GM18520 (cell line): ENCODE results near the gene ASB6.
"Not testable (repeated sequence)": the region's sequence is repeated elsewhere in the genome, so short reads cannot be mapped to it uniquely, and the experiment has no call there.

ENCODE experiments used
- ATAC-seq: cut with Tn5 transposase; IDR thresholded peaks from one replicate; pipeline ENCODE4 v1.9.1; 2021; ENCODE audit not compliant: unreplicated experiment

The ASB6 gene

DNA sequence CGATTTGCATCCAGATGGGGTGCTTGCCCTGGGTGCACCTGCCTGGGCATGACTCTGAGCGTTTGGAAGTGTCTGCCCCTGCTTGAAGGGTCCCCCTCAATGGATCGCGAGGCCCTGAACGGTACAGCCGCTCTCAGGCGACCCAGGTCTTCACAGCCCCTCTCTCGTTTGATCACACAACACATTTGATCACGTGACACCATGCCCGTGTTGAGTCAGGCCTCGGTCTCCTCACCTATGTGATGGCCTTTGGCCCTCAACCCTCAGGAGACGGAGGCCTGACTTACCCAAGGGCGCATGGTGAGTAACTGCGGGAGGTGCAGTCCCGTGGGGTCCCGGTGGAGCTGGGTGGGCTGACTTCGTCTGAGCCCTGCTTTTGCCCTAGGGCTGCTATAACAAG is 3.0 kb upstream of the ASB6 start:
- ATAC-seq: no peak

GRCh38 chr9:129644365-129644764 is 2.4 kb upstream of the ASB6 start:
- ATAC-seq: no peak

- no peak for ATAC-seq
Observed at GRCh38 chr9:129643706-129644105, 1.8 kb upstream of the ASB6 start.

GRCh38 chr9:129640871-129641749 is 841 bp downstream of the ASB6 start:
- no peak for ATAC-seq

- ATAC-seq: no peak
Observed at GRCh38 chr9:129640086-129640870, 1.7 kb downstream of the ASB6 start.

- no peak for ATAC-seq
Observed at GRCh38 chr9:129639756-129640085, 2.2 kb downstream of the ASB6 start.

- ATAC-seq: no peak
Observed at GRCh38 chr9:129639034-129639630, 2.8 kb downstream of the ASB6 start.

DNA sequence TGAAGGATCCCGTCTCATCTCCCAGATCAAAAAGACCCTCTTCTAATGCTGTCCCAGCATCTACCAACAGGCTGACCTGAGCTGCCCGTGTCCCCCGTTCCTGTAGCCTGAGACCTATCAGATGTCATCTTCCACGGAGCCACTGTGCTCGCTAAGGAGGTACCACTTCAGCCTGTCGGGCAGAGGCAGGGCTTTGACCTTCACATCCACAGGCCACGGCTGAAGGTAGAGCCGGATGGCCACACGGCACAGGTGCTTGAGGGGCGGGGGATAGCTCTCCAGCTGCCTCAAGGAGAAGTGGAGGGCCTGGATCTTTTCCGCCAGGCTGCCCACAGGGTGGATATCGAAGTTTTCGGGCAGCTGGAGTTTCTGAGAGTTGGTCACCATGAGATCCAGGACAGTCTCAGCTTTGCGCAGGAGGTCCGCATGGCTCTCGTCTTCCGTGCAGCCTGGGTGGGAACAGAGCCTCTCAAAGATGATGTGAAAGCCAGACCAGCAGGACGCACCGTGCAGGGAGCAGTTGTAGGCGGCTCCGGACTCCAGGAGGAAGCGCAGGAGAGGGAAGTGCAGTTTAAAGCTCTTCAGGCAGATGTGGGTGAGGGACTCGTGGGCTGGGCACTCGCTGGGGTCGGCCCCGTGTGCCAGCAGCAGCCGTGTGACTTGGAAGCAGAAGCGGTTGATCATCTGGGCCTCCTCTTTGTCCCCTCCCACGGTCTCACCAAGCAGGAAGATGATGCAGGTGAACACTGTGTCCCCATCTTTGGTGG is 4.1 kb downstream of the ASB6 start:
- ATAC-seq: no peak

- ATAC-seq: no peak
Observed at GRCh38 chr9:129637102-129637501, 4.8 kb downstream of the ASB6 start.

GRCh38 chr9:129636343-129636742 is 5.6 kb downstream of the ASB6 start:
- ATAC-seq: not testable (repeated sequence)

DNA sequence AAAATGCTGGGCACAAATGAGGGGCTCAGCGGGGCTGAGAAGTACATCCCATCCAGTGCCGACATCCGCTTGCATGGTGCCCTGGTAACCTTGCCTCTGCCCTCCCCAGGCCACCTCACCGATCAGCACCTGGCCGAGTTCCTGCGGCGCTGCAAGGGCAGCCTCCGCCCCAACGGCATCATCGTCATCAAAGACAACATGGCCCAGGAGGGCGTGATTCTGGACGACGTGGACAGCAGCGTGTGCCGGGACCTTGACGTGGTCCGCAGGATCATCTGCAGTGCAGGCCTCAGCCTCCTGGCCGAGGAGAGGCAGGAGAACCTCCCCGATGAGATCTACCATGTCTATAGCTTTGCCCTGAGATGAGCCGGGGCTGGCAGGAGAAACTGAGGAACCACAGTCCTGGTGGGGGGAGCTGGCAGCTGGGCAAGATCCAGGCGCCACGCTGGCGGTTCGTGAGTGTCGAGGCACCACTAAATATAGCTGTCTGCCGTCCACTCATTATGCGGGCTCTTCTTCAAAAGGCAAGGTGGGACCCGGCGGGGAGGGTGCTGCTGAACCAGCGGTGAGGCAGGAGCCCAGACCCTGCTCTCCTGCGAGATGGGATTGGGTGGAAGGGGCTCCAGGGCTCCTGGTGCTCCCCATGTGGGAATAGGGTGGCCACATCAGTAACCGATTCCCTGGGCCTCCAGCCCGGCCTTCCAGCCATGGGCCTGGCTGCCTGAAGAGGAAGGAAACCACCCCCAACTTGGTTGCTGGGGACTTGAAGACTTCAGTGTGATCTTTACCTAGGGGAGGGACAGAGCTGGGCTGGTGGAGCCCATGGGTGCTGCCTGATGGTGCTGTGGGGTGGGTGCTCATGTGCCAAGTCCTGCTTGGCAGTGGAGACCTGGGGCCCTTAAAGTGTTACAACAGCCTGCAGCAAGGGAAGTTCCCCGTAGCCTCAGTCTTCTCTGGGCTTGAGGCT is 6.6 kb downstream of the ASB6 start:
- ATAC-seq: no peak

GRCh38 chr9:129633848-129634247 is 8.1 kb downstream of the ASB6 start:
- ATAC-seq: no peak

DNA sequence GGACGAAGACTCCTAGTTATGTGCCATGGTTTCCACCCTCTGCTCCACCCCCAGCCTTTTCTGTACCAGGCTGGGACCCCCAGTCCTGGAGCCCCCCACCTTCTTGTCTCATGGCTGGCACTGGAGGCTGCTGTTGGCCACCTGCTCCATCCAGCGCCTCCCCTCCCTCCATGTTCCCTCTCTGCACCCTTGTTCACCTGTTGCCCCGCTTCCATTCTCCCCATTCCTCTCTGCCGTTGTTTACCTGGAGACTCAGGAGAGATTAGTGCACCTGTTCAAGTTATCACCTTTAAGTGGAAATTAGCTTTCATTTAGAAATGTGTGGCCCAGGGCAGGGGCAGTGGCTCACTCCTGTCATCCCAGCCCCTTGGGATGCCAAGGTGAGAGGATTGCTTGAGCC is 8.7 kb downstream of the ASB6 start:
- ATAC-seq: no peak

DNA sequence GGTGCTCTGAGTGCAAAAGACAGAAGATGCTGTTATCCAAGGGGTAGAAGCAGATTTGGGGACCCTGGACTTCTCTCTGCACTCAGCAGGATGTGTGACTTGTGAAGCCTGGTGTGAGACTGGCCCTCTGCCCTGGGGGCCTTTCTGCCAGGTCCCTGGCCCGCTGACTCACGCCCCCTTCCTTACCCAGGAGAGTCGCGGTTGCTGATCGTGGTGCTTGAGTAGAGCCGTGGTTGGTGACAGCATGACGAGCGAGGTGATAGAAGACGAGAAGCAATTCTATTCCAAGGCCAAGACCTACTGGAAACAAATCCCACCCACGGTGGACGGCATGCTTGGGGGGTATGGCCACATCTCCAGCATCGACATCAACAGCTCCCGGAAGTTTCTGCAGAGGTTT is 9.5 kb downstream of the ASB6 start:
- ATAC-seq: no peak

DNA sequence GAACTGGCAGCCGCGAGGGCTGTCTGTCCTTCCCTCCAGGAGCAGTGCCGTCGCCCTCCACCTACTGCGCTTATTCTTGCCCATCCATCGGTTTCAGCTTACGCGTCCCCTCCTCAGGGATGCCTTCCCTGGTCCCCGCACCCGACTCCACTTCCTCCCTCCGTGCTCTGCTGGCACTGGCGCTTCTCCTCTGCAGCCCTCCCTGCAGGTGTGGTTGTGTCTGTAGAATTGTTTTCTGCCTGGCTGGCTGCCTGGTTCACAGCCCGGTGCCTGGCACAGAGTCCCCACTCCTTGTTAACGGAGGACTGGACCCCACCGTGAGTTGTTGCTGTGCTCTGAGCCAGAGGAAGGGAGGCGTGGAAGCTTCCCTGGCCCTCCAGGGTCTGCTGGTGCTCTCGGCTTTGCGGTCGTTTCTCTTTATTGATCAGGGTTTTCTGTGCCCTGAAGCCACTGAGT is 10.2 kb downstream of the ASB6 start:
- ATAC-seq: no peak

DNA sequence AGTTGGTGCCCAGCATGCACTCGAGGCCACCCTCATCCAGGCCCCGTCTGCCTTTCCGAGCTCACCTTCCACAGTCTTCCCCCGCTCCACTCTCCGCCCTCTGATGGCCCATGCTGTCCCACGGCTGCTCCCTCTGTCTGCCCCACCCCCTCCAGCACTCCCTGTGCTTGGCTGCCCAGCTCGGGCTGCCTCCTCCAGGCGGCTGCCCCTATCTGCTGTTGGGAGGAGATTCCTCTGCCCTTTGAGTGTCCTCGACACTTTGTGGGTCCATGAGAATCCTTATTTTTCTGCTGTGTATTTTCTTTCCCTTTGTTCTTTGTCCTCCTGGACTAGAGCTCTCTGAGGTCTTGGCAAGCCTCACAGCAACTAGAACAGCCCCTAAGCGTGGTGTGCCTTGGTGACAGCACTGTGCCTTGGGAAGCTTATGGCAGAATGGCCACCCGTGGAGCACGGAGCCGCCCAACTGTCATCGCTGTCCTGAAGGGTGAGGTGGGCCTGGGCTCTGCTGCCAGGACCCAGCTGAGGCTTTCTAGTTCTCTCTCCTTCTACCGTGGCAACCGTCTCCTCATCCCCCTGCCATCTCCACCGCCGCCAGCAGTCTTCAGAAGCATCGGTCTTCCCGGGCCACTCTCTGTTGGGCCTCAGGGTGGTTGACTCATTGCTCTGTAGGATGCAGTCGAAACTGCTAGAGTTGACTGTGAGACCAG is 10.8 kb downstream of the ASB6 start:
- no peak for ATAC-seq

DNA sequence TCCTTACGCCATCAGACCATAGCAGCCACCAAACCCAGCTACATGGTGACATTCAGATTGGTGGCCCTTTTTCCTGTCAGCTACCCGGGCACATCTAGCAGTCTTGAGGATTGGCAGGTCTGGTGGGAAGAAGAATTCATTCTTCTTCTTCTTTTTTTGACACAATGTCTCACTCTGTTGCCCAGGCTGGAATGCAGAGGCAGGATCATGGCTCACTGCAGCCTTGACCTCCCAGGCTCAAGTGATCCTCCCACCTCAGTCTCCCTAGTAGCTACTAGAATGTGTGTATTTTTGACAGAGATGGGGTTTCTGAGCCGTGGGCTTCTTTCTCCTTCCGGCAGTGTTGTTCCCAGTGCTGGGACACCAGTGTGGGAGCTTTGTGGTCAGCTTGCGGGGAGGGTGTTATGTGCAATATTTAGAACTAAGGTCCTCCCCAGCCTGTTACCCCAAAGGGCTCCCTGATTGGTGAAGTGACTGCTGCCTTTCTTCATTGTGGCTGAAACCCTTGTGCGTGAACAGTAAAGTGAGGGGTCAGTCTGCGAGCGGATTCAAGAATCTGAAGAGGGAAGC is 12.6 kb downstream of the ASB6 start:
- ATAC-seq: no peak

DNA sequence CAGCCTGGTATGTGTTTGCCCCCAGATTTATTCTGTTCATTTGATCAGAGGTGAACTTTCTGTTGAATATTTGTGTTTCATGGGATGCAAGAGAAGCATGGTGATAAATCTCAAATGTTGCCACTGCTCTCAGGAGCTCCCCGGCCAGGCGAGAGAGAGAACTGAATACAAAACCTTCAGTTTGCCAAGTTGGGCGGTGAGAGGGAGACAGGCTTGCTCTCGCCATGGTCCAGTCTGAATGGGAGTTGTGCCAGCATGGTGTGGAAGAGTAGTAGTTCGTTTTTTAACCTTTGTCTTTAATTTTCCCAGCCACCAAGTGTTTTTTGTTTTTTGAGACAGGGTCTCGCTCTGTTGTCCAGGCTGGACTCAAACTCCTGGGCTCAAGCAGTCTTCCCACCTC is 13.2 kb downstream of the ASB6 start:
- ATAC-seq: no peak
